Kidney capillary endothelial cell (primary cell): ENCODE measurements around the gene ARHGAP8.
"Not testable (repeated sequence)": the region's sequence is repeated elsewhere in the genome, so short reads cannot be mapped to it uniquely, and the experiment has no call there.

Experiments used
- DNase-seq: peaks from one replicate; pipeline ENCODE4 v3.0.0-alpha.2; 2018; ENCODE audit warnings: low spot score

The ARHGAP8 gene

DNA sequence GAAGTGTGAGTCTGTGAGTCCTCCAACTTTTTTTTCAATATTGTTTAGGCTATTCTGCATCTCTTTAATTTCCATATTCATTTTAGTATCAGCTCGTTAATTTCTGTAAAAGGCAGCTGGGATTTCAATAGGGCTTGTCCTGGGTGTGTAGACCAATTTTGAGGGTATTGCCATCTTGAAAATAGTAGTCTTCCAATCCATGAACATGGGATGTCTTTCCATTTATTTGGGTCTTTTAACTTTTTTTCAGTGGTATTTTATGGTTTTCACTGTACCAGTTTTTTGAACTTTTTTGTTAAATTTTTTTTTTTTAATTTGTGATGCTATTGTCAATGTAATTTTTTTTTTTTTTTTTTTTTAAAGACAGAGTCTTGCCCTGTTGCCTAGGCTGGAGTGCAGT, 79.5 kb downstream of the ARHGAP8 start:
- no peak for DNase-seq

DNA sequence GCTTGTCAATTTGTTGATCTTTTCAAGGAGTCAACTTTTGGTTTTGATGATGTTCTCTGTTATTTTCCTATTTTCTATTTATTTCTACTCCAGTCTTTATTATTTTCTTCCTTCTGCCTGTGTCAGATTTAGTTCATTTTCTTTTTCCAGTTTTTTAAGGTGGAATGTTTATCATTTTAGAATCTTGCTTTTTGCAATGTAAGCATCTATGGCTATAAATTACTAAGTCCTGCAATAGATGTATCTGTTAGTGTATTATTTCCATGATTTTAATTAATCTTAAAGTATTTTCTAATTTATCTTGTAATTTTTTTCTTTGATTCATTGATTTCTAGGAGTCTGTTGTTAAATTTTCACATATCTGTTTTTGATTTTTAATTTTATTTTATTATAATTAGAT, 81.7 kb downstream of the ARHGAP8 start:
- DNase-seq: no peak

DNA sequence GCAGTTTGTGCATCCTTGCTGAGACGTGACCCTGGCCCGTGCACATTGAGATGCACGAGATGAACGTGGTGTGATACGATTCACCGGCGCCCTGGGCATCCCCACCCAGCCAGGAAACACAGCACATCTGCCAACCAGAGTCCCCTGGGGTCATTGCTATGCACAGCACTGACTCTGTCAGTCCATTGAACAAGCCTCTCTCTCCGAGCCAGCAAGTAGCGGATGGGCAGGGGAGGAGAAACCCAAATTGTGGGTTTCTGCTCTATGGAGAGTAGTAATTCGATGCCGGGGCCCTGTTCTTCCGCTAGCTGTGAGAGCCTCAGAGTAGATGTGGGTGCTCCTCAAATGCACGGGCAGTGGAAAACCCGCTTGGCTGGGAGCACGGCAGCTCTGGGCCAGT, 85.1 kb downstream of the ARHGAP8 start:
- no peak for DNase-seq

DNA sequence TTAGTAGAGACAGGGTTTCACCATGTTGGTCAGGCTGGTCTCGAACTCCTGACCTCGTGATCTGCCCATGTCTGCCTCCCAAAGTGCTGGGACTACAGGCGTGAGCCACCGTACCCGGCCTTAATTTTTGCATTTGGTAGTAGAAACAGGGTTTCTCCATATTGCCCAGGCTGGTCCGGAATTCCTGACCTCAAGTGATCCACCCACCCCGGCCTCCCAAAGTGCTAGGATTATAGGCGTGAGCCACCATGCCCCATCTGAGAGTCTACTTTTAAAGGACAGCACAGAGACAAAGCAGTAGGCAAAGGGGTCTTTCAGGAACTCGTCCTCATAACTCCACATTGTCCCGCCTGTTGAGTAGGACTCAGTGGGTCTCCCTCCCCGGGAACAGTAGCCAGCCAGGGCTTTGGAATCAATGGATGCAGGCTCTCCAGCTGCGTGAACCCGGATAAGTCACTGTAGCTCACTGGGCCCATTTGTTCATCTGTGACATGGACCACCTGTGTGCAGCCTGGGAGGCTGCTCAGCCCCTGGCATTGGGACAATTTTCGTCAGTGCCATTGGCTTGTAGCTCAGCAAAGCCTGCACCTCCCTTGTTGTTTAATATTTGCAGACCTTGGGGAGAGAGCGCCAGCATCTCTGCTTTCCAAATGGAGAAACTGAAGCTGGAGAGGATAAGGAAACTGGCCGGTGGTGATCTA, 86.1 kb downstream of the ARHGAP8 start:
- no peak for DNase-seq

DNA sequence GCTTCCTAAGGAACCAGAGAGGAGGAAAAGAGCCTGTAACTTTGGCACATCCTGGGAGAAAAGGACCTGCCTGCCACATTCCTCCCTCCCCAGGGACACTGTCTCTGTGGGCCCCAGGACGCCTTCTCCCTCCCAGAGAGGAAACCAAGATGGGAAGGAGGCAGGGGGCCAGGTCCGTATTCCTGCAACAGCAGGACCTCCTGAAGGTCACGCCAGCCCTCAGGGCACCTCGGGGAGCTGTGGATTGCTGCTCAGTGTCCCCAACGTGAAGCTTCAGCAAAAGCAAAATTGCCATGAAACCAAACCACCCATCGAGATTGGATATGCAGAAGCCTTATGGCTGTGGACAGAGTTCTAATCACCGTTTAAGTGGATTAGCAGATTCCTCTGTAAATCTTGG, 86.7 kb downstream of the ARHGAP8 start:
- DNase-seq: no peak

DNA sequence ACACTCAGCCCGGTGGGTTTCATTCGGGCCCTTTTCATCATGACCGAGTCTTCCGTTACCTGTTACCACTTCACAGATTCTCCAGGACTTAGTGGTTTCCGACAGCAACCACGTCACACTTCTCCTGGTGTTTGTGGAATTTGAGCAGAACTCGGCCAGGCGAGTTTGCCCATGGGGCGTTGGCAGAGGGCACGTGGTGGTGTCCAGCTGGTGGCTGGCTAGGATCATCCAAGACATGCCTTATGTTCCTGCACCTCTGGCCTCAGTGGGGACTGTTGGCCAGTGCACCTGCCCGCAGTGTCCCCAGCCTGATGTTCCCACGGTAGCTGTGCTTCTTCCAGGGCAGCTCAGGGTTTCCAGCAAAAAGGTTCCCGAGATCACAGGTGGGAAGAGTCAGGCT, 87.3 kb downstream of the ARHGAP8 start:
- DNase-seq: no peak

DNA sequence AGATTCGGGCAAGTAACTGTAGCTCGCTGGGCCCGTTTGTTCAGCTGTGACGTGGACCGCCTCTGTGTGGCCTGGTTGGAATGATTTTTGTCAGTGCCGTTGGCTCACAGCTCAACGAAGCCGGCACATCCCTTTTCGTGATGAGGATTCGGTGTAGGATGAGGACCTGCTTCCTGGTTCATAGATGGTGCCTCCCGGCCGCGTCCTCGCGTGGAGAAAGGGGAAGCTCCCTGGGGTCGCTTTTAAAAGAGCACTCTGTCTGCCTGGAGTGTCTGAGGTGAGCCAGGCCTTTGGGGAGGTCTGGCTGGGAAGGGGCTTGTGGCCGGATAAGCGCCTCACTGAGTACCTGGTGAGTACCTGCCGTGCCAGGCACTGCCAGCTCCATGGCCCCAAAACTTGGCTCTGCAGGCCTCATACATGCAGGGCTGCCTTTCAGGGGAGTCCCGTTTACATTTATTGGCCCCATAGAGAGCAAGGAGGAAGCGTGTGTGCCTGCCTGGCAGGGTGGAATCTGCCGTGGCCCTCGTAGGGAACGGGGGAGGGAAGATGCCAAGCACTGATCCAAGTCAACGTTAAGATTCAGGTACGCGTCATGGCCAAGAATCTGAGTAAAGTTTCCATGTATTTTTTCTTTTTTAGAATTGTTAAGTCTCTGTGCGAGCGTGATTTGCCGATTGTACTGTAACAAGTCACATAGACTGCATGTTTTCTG, 88.4 kb downstream of the ARHGAP8 start:
- DNase-seq: no peak

DNA sequence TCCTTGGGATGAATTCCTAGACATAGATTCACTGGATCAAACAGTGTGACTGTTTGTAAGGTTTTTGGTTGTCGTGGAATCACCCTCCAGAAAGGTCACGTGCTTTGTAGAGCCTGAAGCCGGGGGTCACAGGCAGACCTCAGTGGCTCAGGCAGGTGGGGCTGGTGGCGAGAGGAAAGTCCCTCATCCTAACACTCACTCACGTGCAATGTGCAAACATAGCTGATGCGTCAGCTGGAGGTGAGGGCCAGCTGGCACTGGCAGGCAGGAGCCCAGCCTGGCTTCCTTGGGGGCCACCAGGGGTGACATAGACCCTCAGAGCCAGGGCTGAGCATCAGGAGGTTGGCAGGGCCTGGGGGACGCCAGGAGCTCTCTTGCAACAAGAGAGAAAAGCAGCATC, 90.0 kb downstream of the ARHGAP8 start:
- DNase-seq: no peak

DNA sequence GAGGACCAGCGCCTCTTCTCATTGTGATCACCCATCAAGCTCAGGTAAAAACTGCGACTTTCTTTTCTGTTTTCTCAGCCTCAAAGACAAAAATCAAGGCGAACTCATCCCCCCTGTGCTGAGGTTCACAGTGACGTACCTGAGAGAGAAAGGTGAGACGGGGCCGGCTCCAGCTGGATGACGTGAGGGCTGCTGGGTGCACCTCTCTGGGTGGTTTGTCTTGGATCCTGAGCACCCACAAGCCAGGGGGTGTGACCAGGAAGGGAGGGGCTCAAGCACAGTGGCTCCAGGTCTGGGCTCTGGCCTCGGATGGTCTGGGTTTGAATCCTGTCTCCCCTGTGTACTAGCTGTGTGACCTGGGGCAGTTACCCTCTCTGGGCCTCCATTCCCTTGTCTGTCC, 92.8 kb downstream of the ARHGAP8 start:
- no peak for DNase-seq

DNA sequence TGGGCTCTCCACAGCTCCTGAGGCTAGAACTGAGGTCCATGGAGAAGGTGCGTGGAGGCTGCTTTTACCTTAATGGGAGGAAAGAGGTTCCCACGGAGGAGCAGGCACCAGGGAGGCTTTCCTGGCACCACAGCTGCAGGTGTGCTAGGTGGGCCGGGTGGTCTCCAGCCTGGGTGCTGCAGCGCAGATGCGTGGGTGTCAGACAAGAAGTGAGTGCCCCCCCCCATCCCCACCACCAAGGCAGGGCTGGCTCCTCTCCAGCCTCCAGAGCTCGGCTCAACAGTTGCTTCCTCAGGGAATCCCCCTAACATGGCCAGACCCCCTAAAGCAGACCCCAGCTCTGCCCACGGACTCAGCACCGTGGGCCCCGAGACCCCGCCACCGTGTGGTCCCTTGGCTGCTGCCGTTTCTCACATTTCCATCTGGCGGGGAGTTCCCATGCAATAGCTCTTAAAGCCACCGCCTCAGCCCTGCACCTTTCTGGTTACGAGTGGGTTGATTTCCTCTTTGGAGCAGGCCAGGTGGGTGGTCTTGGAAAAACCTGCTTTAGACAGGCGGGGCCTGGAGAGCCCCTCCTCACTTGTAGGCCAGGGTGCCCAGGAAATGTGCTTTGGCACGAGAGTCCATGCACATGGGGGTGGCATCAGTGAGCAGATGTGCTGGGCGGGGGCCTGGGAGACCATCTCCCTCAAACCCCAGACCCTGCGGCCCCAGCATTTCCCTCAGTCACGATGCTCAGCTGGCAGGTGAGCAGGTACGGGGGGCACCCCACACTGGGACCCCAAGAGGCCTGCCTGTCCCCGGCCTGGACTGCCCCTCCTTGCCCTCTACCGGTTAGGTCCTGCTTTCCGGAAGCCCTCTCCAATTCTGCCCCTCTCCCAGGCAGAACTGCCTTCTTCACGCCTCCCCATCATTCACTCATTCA, 93.7 kb downstream of the ARHGAP8 start:
- DNase-seq: no peak

DNA sequence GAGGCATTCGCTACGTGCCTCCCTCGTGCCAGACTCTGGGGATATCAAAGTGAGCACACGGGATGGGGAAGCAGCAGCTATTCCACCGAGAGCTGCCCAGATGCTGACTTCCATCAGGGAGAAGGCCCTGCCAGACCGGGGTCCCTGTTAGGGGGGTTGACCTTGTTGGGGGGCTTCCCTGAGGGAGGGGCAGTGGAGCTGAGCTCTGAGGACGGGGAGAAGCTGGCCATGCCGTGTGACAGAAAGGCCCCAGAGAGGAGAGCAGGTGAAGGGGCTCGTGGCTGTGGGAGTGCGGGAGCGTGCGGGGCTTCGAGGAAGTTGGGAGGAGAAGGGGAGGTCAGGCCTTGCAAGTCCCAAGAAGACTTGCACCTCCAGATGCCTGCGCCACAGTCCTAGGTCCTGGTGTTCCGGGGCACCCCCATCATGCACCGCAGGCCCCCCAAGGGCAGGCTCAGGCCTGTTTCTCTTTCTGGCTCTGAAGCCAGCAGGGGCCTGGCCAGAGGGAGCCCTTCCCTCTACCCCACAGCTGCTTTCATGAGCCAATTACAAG, 94.4 kb downstream of the ARHGAP8 start:
- no peak for DNase-seq

DNA sequence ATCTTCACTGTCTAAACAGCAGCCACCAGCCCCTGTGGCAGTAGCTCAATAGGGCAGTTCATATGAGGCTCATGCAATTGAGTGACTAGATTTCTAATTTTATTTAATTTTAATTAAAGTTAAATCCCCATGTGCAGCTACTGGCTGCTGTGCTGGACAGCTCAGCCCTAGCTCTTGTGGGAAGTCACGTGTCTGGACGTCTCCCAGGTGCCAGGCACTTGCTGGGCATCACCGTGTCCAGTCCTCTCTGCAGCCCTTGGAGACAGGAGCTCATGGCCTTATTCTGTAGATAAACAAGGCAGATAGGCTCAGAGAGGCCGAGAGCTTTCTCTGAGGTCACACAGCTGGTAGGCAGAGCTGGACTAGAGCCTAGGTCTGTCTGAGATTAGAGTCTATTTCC, 95.0 kb downstream of the ARHGAP8 start:
- DNase-seq: no peak

DNA sequence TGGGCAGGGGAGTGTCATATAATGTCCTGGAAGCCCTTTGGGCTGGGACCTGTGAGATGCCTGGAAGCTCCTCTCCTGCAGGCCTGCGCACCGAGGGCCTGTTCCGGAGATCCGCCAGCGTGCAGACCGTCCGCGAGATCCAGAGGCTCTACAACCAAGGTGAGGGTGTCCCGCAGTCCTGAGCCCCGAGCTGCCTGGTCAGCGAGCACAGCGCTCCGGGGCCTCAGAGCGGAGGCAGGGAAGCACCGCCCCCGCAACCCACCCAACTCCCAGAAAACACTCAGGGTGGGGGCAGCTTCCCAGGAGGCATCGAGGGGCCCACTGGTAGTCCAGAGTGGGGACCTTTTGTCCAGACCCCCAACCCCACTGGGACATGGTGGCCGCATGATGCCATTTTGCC, 95.5 kb downstream of the ARHGAP8 start:
- DNase-seq: no peak

DNA sequence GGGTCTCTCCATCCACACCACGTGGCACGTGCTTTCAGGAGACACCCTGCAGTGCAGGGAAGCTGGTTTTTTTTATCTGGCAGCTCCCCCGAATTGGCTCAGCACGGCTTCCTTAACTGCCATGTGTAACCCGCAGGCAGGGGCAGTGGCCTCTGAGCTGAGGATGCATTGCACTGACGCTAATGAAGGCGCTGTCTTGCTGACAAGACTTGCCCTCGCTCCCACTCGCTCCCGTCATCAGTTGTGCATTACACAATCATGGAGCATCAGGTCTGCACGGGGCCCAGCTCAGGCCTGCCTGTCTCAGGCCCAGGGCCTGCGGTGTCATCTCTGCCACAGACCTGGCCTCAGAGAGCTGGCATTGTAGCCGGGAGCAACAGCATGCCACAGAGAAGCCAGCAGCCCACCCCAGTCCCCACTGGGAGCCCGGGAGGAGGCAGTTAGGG, 95.9 kb downstream of the ARHGAP8 start:
- DNase-seq: no peak

DNA sequence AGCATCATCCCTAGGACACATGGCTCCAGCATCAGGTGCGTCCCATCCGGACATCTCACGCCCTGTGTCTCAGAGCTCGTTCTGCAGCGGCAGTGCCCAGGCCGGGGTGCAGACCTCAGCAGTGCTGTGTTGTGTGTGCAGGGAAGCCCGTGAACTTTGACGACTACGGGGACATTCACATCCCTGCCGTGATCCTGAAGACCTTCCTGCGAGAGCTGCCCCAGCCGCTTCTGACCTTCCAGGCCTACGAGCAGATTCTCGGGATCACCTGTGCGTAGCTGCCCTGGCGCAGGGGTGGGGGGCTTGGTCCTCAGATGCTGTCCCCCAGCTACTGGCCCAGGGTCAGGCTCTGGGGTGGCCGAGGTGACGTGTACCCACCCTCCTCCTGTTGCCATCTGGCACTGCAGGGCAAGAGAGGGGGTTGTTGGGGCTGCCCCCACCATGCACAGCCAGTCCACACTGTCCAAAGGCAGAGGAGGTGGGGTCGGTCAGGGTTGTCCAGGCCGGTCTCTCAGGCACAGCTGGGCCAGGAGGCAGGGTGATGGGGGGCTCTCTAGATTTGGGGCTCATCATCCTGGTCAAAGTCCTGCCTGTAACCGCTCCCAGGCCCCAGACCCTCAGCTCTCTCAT, 96.5 kb downstream of the ARHGAP8 start:
- no peak for DNase-seq

DNA sequence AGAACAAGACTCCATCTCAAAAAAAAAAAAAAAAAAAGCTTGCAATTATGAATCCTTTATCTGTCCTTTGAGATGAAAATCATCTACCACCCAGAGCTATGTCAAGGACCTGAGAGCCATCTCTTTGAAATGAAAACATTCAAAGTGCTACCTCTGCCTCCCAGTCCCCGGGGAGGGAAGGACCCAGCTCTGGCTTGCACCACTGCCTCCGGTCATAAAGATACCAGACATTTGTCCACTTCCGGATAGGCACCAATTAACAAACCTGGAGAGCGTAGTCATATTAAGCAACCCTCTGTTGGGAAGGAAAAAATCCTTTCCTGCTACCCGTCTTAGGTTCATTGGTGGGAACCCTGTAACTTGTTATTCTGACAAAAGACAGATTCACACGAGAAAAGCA, 98.6 kb downstream of the ARHGAP8 start:
- no peak for DNase-seq

DNA sequence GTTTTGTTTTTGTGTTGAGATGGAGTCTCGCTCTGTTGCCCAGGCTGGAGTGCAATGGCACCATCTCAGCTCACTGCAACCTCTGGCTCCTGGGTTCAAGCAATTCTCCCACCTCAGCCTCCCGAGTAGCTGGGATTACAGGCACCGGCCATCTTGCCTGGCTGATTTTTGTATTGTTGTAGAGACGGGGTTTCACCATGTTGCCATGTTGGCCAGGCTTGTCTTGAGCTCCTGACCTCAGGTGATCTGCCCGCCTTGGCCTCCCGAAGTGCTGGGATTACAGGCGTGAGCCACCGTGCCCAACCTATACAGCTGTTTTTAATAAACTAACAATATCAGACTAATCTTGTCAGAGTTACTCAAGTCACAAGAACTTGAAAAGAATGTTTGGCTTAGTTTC, 102.3 kb downstream of the ARHGAP8 start:
- DNase-seq: not testable (repeated sequence)

DNA sequence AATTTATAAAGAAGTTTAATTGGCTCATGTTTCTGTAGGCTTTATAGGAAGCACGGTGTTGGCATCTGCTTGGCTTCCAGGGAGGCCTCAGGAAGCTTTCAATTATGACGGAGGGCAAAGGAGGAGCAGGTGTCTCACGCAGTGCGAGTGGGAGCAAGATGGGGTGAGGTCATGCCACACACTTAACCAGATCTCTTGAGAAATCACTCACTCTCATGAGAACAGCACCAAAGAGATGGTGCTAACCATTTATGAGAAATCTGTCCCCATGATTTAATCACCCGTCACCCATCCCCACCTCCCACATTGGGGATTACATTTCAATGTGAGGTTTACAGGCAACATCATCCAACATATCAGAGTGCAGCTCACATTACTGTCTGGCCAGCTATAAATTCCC, 103.5 kb downstream of the ARHGAP8 start:
- no peak for DNase-seq

DNA sequence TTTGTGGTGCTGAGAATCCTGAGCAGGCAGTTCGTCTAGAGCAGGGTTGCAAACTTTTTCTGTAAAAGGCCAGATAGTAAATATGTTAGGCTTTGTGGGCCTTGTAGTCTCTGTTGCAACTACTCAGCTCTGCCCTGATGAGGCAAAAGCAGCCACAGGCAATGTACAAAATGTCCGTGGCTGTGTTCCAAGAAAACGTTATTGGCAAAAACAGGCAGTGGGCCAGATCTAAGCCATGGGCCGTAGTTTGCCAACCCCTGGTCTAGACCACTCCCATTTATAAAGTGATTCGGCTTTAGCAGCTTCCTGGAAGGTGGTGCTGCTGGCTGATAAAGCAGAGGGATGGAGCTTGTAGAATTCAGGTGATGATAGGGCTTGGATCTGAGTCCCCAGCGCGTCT, 106.4 kb downstream of the ARHGAP8 start:
- not testable (repeated sequence) for DNase-seq

DNA sequence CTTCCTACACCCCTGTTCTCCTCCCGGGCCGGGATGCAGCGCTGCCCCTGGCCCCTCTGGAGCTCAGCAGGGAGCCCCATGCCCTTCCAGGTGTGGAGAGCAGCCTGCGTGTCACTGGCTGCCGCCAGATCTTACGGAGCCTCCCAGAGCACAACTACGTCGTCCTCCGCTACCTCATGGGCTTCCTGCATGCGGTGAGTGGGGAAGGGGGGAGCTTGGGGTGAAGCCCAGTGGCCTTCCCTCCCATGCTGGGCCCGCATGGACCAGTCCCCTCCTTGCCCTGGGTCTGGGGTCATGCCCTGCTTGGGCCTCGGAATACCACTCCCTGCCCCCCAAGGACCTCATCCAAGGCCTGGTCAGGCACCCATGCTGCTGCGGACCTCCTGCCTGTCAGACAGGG, 107.3 kb downstream of the ARHGAP8 start:
- DNase-seq: no peak

DNA sequence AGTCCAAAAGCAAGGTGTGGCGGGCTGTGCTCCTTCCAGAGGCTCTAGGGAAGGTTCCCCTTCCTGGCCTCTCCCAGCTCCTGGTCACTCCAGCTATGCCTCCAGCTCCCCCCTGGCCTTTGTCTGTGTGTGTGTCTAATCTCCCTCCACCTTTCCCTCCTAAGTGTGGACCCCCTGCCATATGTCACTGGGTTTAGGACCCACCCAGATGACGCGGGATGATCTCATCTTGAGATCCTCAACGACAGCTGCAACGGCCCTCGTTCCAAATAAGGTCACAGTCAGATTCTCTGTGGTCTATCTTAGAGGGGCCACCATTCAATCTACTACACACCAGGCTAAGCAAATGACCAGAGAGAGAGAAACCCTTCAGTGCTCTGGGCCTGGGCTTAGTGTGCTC, 107.9 kb downstream of the ARHGAP8 start:
- DNase-seq: no peak

DNA sequence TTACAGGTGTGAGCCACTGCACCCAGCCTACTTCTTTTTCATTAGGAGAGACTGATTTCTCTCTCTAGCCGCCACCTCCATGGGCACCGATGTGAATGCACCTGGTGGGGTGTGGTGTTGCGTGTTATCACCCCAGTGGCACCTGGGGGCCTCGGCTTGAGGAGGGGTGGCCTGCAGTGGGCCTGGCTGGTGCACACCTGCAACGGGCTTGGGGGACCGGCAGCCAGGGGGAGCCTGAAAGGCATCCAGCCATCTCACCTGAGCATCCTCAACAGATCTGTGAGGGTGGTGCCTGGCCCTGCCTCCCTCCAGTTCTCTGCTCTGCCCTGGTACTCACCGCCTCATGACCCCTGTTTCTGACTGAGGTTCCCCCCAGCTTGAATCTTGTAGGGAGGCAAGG, 108.9 kb downstream of the ARHGAP8 start:
- no peak for DNase-seq
